Central memory CD4-positive, alpha-beta T cell (primary cell): ENCODE measurements around the gene NDE1.
"Not testable (repeated sequence)": the region's sequence is repeated elsewhere in the genome, so short reads cannot be mapped to it uniquely, and the experiment has no call there.

Source experiments
- DNase-seq: peaks from one replicate; pipeline ENCODE4 v3.0.0; 2022

NDE1 gene

DNA sequence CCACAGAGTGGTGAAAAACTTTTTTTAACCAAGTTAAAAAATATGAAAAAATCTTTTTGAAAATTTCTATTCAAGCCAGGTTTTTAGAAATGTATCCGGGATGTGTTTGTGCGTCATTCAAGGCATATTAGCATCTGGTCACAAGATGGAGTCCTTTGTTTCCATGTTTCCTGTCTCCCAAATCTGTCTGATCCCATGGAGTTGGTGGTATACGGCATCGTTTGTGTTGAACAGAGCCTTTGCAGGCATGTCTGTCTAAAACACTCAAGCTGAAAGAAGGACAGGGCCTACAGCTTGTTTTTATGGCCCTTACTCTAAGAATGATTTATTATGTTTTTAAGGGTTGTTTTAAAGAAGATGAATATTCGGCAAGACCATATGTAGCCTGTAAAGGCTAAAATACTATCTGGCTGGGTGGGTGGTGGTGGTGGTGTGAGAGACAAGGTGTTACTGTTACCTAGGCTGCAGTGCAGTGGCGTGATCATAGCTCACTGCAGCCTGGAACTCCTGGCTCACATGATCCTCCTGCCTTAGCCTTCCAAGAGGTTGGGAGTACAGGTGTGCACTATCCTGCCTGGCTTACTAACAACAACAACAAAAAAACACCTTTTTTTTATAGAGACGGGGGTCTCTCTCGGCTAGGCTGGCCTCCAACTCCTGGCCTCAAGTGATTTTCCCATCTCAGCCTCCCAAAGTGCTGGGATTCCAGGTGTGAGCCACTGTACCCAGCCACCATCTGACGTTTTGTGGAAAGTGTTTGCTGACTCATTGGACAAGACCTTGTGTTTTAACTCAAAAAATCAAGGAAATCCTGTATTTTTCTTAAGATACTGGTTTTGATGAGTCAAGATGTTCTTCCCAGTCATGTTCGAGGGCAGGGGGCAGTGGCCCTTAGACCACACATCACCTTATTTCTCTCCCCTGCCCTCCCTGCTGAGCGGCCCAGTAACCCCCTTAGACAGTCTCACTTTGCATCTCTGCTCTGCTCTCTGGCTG lies 52.2 kb downstream of the NDE1 start:
- no peak for DNase-seq

DNA sequence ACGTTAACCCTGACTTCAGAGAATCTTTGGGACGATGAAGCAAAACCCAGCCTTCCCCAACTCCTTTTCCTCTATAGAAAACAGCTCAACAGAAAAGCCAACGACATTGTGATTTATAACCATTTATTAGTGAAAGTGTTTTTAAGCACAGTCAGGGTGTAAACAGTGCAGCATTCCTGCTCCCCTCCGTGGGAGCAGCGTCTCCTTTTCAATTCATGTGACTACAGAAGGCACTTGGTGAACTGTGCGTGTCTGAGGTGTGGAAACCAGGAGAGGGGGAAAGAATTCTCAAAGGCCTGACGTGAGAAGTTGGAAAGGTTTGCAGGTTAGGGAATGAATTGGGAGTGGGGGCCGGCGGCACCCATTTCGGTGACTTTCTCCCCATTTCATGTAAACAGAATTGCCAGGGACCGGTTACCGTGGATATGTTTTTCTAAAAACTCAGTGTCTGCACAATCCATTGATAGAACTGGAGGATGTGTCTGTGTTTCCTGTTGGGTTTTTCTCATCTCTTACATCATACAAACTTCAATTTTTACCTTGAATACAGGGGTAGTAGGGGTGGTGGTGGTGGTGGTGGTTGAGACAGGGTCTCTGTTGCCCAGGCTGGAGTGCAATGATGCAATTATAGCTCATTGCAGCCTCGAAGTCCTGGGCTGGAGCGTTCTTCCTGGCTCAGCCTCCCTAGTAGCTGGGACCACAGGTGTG lies 53.1 kb downstream of the NDE1 start:
- no peak for DNase-seq

DNA sequence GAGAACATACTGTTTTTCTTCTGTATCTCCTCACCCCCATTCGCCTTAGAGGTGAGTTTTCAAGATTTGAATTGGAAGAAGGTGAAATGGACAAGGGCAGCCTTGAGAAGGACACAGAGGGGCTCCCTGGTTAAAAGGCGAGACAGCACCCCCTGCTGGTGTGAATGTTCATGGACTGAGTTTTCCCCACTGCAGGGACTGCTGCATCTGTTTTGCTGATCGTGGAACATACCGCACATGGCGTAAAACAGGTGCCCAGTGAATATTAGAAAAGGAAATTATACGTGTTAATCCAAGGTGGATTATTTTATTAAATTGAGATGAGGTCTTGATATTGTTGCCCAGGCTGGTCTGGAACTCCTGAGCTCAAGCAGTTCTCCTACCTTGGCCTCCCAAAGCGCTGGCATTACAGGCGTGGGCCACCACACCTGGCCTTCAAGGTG lies 54.5 kb downstream of the NDE1 start:
- DNase-seq, result peak; percentile 58

DNA sequence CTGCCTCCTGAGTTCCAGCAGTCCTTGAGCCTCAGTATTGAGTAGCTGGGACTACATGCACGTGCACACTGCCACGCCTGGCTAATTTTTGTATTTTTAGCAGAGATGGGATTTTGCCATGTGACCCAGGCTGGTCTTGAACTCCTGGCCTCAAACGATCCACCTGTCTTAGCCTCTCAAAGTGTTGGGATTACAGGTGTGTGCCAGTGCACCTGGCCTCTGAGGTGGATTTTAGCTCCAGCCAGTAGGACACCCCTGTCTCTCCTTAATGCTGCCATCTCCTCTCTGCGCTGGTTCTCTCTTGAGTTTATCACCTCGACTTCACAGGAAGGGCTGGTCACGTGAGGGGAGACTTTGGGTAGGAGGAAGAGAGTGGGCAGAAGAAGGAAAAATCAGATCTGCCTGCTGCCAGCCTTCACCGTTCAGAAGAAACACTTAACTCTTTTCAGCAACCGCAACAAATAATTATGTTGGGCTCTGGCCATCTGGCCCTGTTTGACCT lies 55.1 kb downstream of the NDE1 start:
- no peak for DNase-seq

DNA sequence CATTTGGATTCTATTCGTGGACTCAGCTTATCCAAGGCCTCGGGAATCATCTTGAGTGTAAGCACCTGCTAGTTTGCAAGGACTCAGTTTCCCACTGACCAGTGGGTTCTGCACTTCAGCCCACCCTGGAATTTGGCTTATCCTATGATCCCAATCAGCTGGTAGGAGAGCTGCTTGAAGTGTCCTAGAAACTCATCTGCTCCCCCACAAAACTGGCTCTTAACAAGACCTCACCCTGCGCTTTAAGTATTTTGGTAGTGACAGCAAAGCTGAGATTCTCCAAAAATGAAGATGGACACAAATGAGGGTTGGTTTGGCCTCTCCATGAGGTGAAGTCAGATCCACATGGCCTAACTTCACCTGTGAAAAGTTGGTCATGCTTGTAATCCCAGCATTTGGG lies 57.3 kb downstream of the NDE1 start:
- DNase-seq, result no peak

DNA sequence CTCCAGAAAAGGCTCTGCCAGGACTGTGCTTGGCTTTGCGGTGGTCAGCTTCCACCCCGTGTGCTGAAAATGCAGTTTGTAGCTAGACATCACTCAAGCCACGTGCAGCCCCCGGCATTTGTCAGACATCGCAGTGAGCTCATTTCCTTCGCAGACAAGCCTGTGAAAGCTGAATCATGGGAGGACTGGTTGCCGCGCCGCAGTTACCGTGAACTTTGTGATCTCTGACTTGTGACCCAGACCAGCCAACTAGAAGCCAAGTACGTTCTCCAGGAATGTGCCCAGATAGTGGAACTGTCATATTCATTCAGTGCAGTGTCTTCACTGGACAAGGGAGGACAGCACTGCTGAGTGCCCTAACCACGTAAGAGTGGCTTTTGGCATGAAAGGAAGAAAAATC lies 58.1 kb downstream of the NDE1 start:
- DNase-seq, result no peak

DNA sequence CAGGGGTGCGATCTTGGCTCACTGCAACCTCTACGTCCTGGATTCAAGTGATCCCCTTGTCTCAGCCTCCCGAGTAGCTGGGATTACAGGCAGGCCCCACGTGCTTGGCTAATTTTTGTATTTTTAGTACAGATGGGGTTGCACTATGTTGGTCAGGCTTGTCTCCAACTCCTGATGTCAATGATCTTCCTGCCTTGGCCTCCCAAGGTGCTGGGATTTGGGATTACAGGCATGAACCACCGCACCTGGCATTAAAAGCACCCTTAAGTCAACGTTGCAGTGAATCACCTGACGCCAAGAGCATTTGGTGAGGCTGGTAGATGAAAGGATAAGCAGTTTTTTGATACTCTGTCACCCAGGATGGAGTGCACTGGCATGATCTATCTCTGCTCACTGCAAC lies 59.0 kb downstream of the NDE1 start:
- DNase-seq, result no peak

DNA sequence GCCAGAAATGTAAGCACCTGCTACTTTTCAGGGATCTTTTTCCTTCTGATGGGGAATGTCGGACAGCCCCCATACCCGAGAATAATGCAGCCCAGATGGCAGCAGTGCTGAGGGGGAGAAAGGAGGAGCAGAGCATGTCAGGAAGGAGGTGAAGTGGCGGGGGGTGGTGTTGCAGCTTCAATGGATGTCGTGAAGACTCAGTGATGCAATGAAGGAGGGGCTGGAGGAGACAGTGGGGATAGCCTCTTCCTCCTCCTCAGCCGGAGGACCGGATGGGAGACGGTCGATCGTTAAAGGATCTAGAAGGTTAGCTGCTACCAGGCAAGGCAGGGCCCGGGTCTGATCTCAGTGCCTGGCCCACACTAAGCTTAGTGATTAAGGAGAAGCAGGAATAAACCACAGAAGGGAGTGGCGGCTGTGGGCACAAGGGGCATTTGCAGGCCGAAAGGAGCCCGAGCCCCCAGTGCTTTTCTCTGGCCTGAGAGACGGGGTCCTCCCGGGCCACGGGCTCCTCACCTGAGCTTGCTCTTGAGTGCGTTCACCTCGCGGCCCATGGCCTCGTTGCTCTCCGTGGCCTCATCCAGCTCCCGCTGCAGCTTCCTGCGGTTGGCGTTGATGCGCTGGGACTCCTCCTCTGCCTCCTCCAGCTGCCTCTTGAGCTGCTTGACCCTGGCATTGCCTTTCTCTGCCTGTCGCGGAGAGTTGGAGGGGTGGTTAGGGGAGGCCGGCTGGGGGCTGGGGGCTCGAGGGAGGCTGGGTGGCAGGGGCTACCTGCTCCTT lies 64.5 kb downstream of the NDE1 start:
- no peak for DNase-seq

DNA sequence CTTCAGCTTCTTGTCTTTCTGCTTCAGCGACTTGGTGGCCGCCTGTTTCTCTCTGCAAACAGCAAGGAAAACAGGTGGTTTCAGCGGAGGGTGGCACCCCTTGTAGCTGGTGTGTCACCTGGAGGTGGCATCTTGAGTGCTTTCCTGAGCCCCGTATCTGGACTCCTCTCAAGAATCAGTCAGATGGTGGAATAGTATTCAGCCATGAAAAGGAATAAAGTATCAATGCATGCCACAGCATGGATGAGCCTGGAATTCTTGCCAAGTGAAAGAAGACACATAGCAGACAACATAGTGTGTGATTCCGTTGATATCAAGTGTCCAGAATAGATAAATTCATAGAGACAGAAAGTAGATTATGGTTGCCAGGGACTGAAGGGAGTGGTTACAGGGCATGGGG lies 65.2 kb downstream of the NDE1 start:
- no peak for DNase-seq

DNA sequence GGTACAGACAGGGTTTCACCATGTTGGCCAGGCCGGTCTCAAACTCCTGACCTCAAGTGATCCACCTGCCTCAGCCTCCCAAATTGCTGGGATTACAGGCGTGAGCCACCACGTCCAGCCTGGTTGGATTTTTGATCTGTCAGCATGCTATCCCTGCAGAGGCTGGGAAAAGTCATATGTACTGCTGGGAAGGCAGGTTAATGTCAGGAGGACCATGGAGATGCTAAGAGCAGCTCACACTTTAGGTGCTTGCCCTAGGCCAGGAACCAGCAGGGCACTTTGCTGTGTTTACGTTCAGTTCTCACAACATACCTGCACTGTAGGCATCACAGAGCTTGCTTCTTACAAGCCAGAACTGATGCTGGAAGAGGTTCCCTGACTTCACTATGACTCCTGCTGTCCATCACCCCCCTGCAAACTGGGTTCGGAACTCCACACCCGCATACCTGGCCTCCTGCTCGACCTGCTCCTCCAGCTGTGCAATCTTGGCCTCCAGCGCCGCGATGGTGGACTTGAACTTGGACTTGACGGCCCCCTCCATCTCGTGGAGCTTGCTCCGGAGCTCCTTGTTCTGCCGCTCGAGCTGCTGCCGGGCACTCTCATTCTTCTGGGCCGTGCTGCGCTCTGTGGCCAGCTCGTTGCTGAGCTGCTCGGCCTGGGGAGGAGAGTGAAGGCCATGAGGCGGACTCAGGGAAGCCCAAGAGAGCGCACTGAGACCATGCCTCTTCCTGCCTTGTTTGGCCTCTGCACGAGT lies 66.8 kb downstream of the NDE1 start:
- no peak for DNase-seq

DNA sequence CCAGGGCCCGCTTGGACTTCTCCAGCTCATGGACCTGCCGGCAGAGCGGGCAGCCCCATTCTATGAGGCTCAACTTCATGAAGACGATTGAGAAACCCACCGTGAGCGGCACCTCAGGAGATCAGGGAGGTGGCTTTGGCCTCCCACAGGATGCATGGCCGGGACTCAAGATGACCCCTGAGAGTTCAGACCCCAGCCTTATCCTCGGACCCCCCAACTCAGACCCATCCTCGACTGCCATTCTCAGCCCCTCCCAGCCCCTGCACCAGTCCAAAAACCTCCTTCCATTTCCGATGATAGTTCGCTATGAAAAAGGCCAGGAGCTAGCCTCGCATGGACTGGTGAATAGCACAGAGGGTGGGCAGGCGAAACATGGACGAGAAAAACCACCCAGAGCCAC lies 71.0 kb downstream of the NDE1 start:
- no peak for DNase-seq

DNA sequence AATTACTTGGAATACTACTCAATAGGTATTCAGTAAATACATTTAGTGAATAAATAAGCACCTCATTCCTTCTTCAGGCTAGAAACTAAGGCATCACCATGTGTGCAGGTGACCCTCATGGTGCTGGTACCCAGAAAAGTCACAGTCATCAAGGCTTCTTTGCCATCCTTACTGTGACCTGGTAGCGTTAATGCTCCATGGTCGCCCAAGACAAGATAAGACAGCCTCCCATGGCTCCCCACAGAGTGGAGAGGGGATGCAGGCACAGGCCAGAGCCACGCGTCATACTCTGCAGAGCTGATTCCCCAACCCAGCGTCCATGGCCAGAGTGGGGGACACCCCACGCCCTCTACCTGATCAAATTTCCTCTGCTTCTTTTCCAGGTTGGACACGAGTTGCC lies 73.8 kb downstream of the NDE1 start:
- DNase-seq, result no peak

DNA sequence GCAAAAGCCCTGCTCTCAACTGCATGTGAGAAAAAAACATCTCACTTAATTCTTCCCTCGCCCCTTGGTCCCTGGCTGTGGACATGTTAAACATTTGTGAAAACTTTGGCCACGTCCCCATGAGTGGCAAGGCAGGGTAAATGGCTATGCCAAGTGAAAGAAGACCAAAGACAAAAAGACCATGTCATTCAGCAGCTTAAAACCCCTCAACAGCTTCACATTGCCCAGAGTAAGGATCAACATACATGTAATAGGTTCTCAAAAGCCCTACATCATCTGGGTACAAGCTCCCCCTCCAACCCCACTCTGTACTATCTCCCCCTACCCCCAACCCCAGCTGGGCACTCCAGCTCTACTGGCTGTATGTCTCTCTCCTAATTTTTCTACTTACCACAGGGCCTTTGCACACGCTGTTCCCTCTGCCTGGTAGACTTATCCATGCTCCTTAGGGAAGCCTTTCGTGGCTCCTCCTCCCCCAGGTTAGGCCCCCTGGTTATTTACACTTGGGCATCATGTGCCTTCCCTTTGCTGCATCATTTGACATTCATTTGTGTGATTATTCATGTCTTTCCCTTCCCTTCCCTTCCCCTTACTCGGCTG lies 75.7 kb downstream of the NDE1 start:
- no peak for DNase-seq

DNA sequence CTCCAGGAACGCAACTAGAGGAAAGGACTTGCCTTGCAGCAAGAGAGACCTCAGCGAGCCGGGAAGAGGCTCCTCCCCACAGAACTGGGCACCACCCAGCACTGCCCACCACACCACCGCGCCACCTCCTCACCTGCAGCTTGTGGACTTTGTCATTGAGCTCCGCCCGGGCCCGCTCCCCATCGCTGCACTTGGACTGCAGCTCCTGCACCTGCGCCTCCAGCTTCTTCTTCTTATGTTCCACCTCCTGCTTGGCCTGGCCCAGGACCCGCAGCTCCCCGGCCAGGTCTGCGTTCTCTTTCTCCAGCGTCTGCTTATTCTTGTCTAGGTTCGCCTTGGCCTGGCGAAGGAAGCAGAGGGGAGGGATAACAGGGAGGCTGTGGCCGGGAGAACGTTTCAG lies 76.7 kb downstream of the NDE1 start:
- no peak for DNase-seq

DNA sequence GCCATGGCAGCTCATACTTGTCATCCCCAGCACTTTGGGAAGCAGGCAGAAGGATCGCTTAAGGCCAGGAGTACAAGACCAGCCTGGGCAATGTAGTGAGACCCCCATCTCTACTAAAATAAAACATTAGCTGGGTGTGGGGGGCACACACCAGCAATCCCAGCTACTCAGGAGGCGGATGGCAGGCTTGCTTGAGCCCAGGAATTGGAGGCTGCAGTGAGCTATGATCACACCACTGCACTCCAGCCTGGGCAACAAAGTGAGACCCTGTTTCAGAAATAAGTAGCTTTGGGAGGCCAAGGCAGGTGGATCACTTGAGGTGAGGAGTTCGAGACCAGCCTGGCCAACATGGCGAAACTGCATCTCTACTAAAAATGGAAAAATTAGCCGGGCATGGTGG lies 77.7 kb downstream of the NDE1 start:
- not testable (repeated sequence) for DNase-seq

DNA sequence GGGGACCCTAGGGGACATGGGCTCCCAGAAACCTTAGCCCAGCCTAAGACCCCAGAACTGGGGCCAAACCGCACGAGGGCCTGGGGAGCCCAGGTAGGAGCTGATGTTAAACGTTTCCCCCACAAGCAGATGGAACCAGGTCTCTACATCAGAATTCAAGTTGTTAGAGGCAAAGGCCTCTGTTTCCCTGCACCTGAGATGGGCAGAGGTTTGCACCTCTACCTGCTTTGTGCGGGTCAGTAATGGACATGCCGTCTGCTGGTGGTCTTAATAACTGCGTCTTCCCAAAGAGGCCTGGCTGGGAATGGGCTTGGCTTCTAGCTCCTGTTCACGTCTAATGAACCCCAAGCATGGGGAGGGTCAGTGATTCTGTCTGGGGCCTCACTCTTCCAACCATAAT lies 79.1 kb downstream of the NDE1 start:
- no peak for DNase-seq

DNA sequence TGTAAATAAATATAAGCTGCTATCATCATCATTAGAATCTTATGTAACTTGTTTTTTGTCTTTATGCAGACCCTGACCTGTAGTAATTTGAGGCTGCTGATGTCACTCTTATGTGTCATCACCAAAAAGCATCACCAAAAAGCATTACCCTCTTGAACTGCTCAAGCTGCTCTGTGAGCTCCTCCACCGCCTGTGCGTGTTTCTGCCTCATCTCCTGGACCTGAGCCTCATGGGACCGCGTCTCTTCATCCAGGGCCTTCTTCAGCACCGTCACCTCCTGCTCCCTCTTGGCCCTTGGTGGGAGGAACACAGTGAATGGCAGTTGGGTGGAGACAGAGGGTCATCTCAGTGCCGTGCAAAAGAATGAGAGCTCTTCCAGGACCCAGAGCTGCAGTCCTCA lies 82.4 kb downstream of the NDE1 start:
- DNase-seq, result no peak

DNA sequence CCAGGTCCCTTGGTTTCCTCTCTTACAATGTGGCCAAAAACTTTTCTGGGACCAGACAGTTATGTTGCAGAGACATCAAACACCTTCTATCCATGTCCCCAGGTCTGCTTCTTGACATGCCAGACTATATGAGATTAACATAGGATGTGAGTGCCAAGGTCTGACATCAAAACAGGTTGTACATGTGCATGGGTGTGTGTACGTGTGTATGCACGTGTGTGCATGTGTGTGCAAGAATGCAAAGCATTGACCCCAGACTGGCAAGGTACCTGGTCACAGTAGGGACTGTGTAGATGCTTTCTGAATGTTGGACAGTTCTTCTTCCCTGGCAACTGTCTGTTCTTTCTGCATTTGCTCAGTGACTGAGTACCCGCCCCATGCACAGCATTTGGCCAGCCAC lies 85.6 kb downstream of the NDE1 start:
- no peak for DNase-seq

DNA sequence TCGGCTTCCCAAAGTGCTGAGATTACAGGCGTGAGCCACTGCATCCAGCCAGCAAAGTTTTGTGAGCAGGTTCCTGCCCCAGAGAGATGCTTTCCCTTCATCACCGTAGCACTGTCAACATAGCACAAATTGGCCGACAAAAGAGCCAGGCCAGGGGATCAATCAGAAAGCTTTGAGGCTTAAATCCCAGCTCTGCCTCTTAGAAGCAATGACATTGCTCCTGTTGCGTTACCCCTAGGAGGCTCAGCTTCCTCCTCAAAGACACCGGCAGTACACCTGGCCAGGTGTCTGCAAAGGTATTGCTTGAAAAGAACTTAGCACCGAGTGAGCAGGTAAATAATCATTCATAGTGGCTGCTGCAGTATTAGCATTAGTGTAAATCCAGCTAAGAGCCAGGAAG lies 86.5 kb downstream of the NDE1 start:
- DNase-seq, result no peak

DNA sequence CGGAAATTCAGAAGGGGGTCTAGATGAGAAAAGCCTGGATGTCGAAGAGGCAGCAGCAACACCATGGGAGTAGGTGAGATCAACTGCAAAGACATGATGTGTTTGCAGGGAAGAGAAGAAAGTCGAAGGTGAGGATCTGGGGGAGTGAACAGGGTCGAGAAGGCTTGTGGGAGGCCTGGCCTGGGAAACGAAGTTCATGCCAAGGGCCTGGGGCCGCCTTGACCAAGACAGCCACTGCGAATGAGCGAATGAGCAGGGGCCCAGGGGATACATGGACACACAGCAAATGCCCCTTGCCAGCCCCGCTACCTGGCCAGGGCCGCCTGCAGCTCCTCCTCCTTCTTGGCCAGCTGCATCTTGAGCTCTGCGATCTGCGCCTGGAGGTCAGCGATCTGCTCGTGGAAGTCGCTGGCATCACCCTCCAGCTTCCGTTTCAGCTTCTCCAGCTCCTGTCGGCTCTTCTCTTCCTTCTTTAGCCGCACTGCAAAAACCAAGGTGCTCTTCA lies 87.1 kb downstream of the NDE1 start:
- DNase-seq, result no peak

DNA sequence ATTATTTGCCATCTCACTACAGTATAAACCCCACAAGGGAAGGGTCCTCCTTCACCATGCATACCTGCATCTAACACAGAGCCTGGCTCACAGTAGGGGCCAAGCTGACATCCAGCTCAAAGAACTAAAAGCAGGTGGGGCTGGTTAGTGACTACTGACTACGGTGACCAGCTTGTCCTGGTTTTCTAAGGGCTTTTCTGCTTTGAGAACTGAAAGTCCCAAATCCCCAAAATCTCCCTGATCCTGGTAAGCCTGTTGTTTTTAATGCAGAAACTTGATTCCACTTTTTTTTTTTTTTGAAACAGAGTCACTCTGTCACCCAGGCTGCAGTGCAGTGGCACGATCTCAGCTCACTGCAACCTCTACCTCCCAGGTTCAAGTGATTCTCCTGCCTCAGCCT lies 89.4 kb downstream of the NDE1 start:
- DNase-seq, result no peak

DNA sequence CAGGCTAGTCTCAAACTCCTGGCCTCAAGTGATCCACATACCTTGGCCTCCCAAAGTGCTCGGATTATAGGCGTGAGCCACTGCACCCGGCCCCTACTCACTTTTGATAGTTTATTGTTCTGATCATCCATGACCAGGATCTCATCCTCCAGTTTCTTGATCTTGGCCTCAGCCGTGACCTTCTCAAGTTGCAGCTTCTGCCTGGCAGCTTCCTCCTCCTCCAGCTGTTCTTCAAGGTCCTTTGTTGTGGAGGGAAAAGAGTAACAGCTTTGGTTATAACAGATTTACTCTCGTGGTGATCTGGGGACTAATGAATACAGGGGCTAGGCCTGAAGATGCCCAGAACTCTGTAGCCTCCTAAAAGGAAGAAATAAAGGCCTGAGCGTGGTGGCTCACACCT lies 89.9 kb downstream of the NDE1 start:
- DNase-seq, result no peak
